Stimulated activated naive B cell treated with anti-CD40 and anti-IgM and Interleukin-4, amounts not matched to agents 10 μg/mL and 1 μg/mL and 100 μg/mL, for 72 hours (primary cell): ENCODE measurements around the gene RPS6KA3.
A peak's percentile ranks its signal among the peaks of the same experiment; 100 is the strongest.
"Not testable (repeated sequence)": the region's sequence is repeated elsewhere in the genome, so short reads cannot be mapped to it uniquely, and the experiment has no call there.

Experiments used
- ATAC-seq, 2 donors: fragments of 150-1000 bp; cut with Tn5 transposase; replicated peaks; 2 replicates each; pipeline ENCODE4 v1.10.0; 2021; ENCODE audit warnings: moderate library complexity in 1 of 2
- DNase-seq: peaks from one replicate; pipeline ENCODE4 v3.0.0; 2021
- H3K27ac Mint-ChIP-seq: one replicate; pipeline ENCODE4 v1.8.0; 2022; ENCODE audit warnings: mild to moderate bottlenecking, mixed read lengths
- H3K27me3 Mint-ChIP-seq, 2 donors: one replicate each; pipeline ENCODE4 v1.8.0; 2022; ENCODE audit warnings: mixed read lengths in 2 of 2
- H3K36me3 Mint-ChIP-seq, 2 donors: one replicate each; pipeline ENCODE4 v1.8.0; 2022; ENCODE audit warnings: mixed read lengths in 2 of 2, mild to moderate bottlenecking in 1 of 2
- H3K4me1 Mint-ChIP-seq, 2 donors: one replicate each; pipeline ENCODE4 v1.8.0; 2022; ENCODE audit warnings: mixed read lengths in 2 of 2, mild to moderate bottlenecking in 1 of 2
- H3K4me3 Mint-ChIP-seq, 2 donors: one replicate each; pipeline ENCODE4 v1.8.0; 2022; ENCODE audit warnings: mild to moderate bottlenecking in 2 of 2, mixed read lengths in 2 of 2, moderate library complexity in 1 of 2
- H3K9me3 Mint-ChIP-seq, 2 donors: one replicate each; pipeline ENCODE4 v1.8.0; 2022; ENCODE audit warnings: mixed read lengths in 2 of 2, mild to moderate bottlenecking in 1 of 2

Gene RPS6KA3

GRCh38 chrX:20251691-20252090, 15.0 kb downstream of the RPS6KA3 start:
- peaks cover 0 to 4% of the 10 kb centered on the region in 2 donors for H3K27me3 Mint-ChIP-seq
- DNase-seq: no peak
- ATAC-seq: no peak
- no peaks in the 10 kb centered on the region for H3K9me3 Mint-ChIP-seq
- peaks cover 4 to 41% of the 10 kb centered on the region in 2 donors for H3K4me1 Mint-ChIP-seq
- H3K36me3 Mint-ChIP-seq: peaks cover 10 to 19% of the 10 kb centered on the region in 2 donors
- no peak overlapping the region for H3K27ac Mint-ChIP-seq
- no peak overlapping the region for H3K4me3 Mint-ChIP-seq

- not testable (repeated sequence) for H3K9me3 Mint-ChIP-seq, H3K27ac Mint-ChIP-seq, H3K4me3 Mint-ChIP-seq, ATAC-seq, DNase-seq, H3K27me3 Mint-ChIP-seq
- Mint-ChIP-seq H3K36me3 (peaks cover 10 to 17% of the 10 kb centered on the region in 2 donors), H3K4me1 (peaks cover 5 to 45% of the 10 kb centered on the region in 2 donors)
These were observed 16.6 kb downstream of the RPS6KA3 start for GRCh38 chrX:20250146-20250545.

GRCh38 chrX:20248592-20249192, 18.0 kb downstream of the RPS6KA3 start:
- Mint-ChIP-seq H3K9me3 (no peaks in the 10 kb centered on the region), H3K27ac (no peak overlapping the region), H3K4me1 (peaks cover 2 to 37% of the 10 kb centered on the region in 2 donors), H3K27me3 (no peaks in the 10 kb centered on the region), H3K4me3 (no peak overlapping the region), H3K36me3 (peaks cover 8 to 15% of the 10 kb centered on the region in 2 donors)
- ATAC-seq (no peak), DNase-seq (no peak)

- Mint-ChIP-seq H3K27me3 (no peaks in the 10 kb centered on the region), H3K4me3 (no peak overlapping the region), H3K36me3 (peaks cover 5 to 14% of the 10 kb centered on the region in 2 donors), H3K27ac (no peak overlapping the region), H3K4me1 (peaks cover 2 to 14% of the 10 kb centered on the region in 2 donors), H3K9me3 (peaks cover 2 to 4% of the 10 kb centered on the region in 2 donors)
- DNase-seq: no peak
- no peak for ATAC-seq
These were observed 21.8 kb downstream of the RPS6KA3 start for GRCh38 chrX:20244931-20245330.

- Mint-ChIP-seq H3K9me3 (peaks cover 4 to 8% of the 10 kb centered on the region in 2 donors), H3K27me3 (no peaks in the 10 kb centered on the region), H3K36me3 (peaks cover 11 to 24% of the 10 kb centered on the region in 2 donors), H3K4me1 (peaks cover 0 to 11% of the 10 kb centered on the region in 2 donors), H3K27ac (no peak overlapping the region), H3K4me3 (no peak overlapping the region)
- DNase-seq (no peak), ATAC-seq (no peak)
These were observed 26.5 kb downstream of the RPS6KA3 start for GRCh38 chrX:20240201-20240600.

GRCh38 chrX:20237864-20238263, 28.8 kb downstream of the RPS6KA3 start:
- DNase-seq: no peak
- no peak overlapping the region for H3K4me3 Mint-ChIP-seq
- H3K27me3 Mint-ChIP-seq: no peaks in the 10 kb centered on the region
- peaks cover 4 to 8% of the 10 kb centered on the region in 2 donors for H3K9me3 Mint-ChIP-seq
- H3K36me3 Mint-ChIP-seq: peaks cover 18 to 37% of the 10 kb centered on the region in 2 donors
- ATAC-seq: no peak
- no peak overlapping the region for H3K27ac Mint-ChIP-seq
- H3K4me1 Mint-ChIP-seq: peaks cover 0 to 11% of the 10 kb centered on the region in 2 donors

- Mint-ChIP-seq H3K4me1 (peaks cover 2 to 12% of the 10 kb centered on the region in 2 donors), H3K4me3 (no peak overlapping the region), H3K36me3 (peaks cover 18 to 40% of the 10 kb centered on the region in 2 donors), H3K27ac (no peak overlapping the region), H3K27me3 (no peaks in the 10 kb centered on the region), H3K9me3 (peaks cover 3 to 4% of the 10 kb centered on the region in 2 donors)
- DNase-seq: no peak
- no peak for ATAC-seq
These were observed 31.0 kb downstream of the RPS6KA3 start for GRCh38 chrX:20235755-20236154.

GRCh38 chrX:20233336-20233735, 33.4 kb downstream of the RPS6KA3 start:
- Mint-ChIP-seq H3K27ac (no peak overlapping the region), H3K9me3 (peaks cover 3 to 4% of the 10 kb centered on the region in 2 donors), H3K36me3 (peaks cover 33 to 51% of the 10 kb centered on the region in 2 donors), H3K4me3 (no peak overlapping the region), H3K4me1 (peaks cover 5 to 17% of the 10 kb centered on the region in 2 donors), H3K27me3 (no peaks in the 10 kb centered on the region)
- ATAC-seq (no peak), DNase-seq (no peak)

GRCh38 chrX:20231598-20231997, 35.1 kb downstream of the RPS6KA3 start:
- H3K4me3 Mint-ChIP-seq: no peak overlapping the region
- DNase-seq (no peak), ATAC-seq (no peak)
- peaks cover 8 to 15% of the 10 kb centered on the region in 2 donors for H3K4me1 Mint-ChIP-seq
- H3K36me3 Mint-ChIP-seq: peaks cover 36 to 51% of the 10 kb centered on the region in 2 donors
- H3K27ac Mint-ChIP-seq: no peak overlapping the region
- peaks cover 3 to 4% of the 10 kb centered on the region in 2 donors for H3K9me3 Mint-ChIP-seq
- peaks cover 0 to 4% of the 10 kb centered on the region in 2 donors for H3K27me3 Mint-ChIP-seq

- Mint-ChIP-seq H3K36me3 (peaks cover 32 to 45% of the 10 kb centered on the region in 2 donors), H3K4me1 (peaks cover 11 to 25% of the 10 kb centered on the region in 2 donors), H3K4me3 (no peak overlapping the region), H3K9me3 (peaks cover 2 to 3% of the 10 kb centered on the region in 2 donors), H3K27me3 (peaks cover 0 to 4% of the 10 kb centered on the region in 2 donors), H3K27ac (no peak overlapping the region)
- DNase-seq (no peak), ATAC-seq (peak in 1 of 2 donors; percentile 60)
These were observed 36.3 kb downstream of the RPS6KA3 start for GRCh38 chrX:20230406-20230805.

GRCh38 chrX:20229155-20229554, 37.6 kb downstream of the RPS6KA3 start:
- Mint-ChIP-seq H3K36me3 (peaks cover 28 to 36% of the 10 kb centered on the region in 2 donors), H3K27me3 (peaks cover 0 to 4% of the 10 kb centered on the region in 2 donors), H3K4me1 (peaks cover 13 to 37% of the 10 kb centered on the region in 2 donors), H3K9me3 (no peaks in the 10 kb centered on the region), H3K4me3 (no peak overlapping the region), H3K27ac (no peak overlapping the region)
- DNase-seq: no peak
- ATAC-seq: no peak

GRCh38 chrX:20228245-20228644, 38.5 kb downstream of the RPS6KA3 start:
- ATAC-seq (no peak), DNase-seq (no peak)
- H3K27ac Mint-ChIP-seq: no peak overlapping the region
- no peaks in the 10 kb centered on the region for H3K9me3 Mint-ChIP-seq
- no peak overlapping the region for H3K4me3 Mint-ChIP-seq
- H3K36me3 Mint-ChIP-seq: peaks cover 29 to 31% of the 10 kb centered on the region in 2 donors
- H3K4me1 Mint-ChIP-seq: peaks cover 13 to 45% of the 10 kb centered on the region in 2 donors
- H3K27me3 Mint-ChIP-seq: peaks cover 0 to 8% of the 10 kb centered on the region in 2 donors

- Mint-ChIP-seq H3K4me3 (no peak overlapping the region), H3K4me1 (peaks cover 11 to 50% of the 10 kb centered on the region in 2 donors), H3K36me3 (peaks cover 25 to 26% of the 10 kb centered on the region in 2 donors), H3K27me3 (peaks cover 0 to 8% of the 10 kb centered on the region in 2 donors), H3K27ac (no peak overlapping the region), H3K9me3 (peaks cover 0 to under 1% of the 10 kb centered on the region in 2 donors)
- ATAC-seq (no peak), DNase-seq (no peak)
These were observed 39.6 kb downstream of the RPS6KA3 start for GRCh38 chrX:20227116-20227515.

- H3K27ac Mint-ChIP-seq: no peak overlapping the region
- no peak overlapping the region for H3K4me3 Mint-ChIP-seq
- no peak for ATAC-seq
These were observed 41.2 kb downstream of the RPS6KA3 start for GRCh38 chrX:20225488-20225833.

GRCh38 chrX:20224814-20225487, 41.8 kb downstream of the RPS6KA3 start:
- peaks cover 0 to 2% of the 10 kb centered on the region in 2 donors for H3K9me3 Mint-ChIP-seq
- DNase-seq (no peak), ATAC-seq (peak; percentile 93)

More at GRCh38 chrX:20225488-20225833, 41.2 kb downstream of the RPS6KA3 start:
- peaks cover 20 to 27% of the 10 kb centered on the region in 2 donors for H3K36me3 Mint-ChIP-seq
- peaks cover 0 to 8% of the 10 kb centered on the region in 2 donors for H3K27me3 Mint-ChIP-seq
- H3K4me1 Mint-ChIP-seq: peaks cover 13 to 52% of the 10 kb centered on the region in 2 donors
- no peak for DNase-seq
- peaks cover 0 to 2% of the 10 kb centered on the region in 2 donors for H3K9me3 Mint-ChIP-seq

More at GRCh38 chrX:20224814-20225487, 41.8 kb downstream of the RPS6KA3 start:
- H3K36me3 Mint-ChIP-seq: peaks cover 19 to 22% of the 10 kb centered on the region in 2 donors
- H3K27ac Mint-ChIP-seq: no peak overlapping the region
- H3K4me1 Mint-ChIP-seq: peaks cover 9 to 51% of the 10 kb centered on the region in 2 donors
- H3K27me3 Mint-ChIP-seq: peaks cover 0 to 8% of the 10 kb centered on the region in 2 donors
- H3K4me3 Mint-ChIP-seq: peak overlapping the region in 1 of 2 donors; percentile 26
